NCI-H2196 treated with DMSO at 0.1 percent for 48 hours (cell line): ENCODE data around the gene PHKA2.

Experiments used
- DNase-seq: peaks from one replicate; lab custom pipeline; 2025; ENCODE audit not compliant: unreplicated experiment; lab: John Stamatoyannopoulos, UW

The PHKA2 gene

DNA sequence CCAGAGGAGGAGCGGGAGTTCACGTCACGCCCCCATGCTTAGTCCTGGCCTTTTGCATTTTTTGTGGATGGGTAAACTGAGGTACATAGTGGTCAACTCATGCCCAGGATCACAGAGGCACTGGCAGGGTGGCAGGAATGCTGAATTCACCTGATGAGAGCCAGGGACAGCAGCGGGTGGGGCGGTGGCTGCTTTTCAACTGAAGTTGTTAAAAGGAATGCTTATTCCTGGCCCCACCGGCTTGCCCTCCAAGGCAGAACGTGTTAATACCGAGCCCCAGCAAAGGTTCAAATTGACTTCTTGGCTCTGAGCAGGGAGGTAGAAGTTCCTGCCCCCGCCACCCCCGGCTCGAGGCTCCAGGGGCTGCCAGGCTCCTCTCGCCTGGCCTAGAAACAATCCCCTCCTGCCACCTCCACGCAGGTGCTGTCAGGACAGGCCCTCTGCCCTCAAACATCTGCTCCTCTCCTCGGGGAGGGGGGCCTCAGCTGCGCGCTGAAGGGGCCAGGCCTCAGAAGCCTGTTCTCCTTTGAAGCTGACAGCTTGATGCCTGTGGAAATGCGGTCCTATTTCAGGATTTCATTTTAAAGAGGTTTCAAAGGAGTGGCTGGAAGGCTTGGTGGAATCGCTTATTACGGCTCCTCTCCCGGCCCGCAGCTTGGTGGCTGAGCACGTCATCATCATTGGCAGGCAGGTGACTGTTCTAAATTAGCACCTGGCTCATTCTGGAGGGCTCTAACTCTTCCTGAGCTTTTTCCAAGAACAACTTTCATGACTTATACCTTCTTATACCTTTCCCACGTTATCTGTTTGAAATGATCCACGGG lies 93.0 kb downstream of the PHKA2 start:
- no peak for DNase-seq

DNA sequence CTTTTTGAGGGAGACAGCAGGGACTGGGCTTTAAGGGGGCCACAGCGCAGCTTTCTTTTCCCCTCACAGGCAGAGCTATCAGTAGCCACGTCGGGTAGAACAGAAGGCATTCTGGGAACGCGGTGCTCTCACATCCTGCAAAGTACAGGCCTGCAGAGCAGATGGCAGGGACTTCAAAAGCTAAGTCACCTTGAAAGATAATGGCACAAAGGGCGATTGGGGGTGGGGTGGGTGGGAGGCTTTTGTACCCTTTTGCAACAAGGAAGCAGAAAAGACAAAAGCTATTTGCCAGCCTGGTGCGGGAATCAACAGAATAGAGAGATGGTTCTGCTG lies 93.9 kb downstream of the PHKA2 start:
- DNase-seq = no peak

- DNase-seq = no peak
These were observed 94.4 kb downstream of the PHKA2 start for GRCh38 chrX:18889346-18890048.

DNA sequence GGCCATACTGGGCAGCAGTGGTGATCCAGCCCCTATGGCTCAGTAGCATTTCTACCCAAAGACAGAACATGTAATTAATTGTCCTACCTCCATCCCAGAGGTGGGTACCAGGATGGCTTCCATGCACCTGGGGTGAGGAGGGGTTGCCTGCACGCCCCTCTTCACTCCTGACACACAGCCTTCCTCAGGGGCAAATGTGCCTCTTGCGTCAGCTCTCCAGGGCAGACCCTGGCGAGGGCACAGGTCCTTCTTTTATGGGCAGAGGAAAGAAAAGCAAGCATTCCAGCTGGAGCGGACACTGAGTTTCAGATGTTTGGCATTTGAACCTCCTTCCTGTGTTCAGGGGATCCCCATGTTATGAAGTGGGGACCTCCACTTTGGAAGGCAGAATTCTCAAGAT lies 95.6 kb downstream of the PHKA2 start:
- DNase-seq = no peak

GRCh38 chrX:18887825-18888212 lies 96.1 kb downstream of the PHKA2 start:
- DNase-seq = no peak

DNA sequence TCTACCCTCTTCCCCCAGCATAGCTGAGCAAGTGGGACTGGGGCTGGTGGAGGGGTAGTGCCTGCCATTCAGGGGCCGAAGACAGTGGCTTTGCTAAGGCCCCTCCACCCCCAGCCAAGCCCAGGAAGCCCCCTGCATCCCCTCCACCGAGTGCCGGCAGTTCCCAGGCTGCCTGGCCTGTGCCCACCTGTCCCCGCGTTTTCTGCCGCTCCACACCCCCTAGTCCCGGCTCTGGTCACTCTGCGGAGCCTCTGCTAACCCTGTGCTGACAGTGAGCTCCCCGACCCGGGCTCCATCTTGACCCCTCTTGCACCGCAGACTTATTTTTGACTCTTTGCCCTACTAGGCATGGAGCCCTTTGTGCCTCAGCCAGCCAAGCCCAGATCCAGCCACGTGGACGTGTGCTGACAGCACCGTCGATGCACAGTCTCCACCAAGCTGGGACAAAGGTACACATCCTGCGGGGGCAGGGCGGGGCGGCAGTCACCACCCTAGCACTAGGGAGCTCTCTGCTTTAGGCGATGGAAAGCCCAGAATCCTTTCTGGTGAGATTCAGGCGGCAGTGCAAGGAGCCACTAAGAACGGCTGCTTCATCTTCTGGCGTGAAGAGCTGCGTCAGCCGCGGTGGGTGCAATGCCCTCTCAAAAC lies 96.6 kb downstream of the PHKA2 start:
- no peak for DNase-seq

DNA sequence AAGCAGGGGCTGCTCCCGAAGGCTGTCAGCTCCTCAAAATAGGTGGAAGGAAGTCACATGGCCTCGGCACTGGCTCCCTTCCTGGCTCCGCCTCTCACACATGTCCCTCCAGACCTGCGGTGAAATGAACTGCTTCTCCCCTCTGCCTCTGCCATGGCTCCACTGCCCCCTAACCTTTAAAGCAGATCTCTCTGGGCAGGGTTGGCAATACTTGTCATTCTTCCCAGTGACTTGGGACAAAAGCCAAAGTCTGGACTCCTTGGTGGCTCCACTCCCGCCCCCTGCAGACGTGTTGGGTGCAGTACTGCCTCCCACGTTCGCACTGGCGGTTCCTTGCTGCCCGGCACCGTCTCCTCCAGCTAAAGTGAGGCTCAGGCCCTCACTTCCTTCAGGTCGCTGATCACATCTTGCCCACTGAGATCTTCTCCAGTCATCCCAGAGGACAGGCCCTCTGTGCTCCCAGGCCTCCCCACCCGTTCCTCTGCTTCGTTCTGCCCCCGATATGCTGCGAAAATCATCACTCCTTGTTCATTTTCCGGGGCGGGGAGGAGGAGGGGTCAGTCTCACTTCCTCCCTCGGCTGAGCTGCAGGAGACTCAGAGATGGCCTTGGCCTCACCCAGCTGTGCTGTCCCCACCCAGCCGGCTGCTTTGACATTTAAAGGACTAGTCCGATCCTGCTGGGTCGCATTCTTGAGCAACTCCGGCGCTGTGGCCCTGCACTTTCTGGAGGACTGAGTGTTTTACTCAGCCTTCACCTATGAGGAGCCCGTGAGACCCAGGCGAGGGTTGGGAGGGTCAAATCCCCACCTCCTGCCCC lies 97.4 kb downstream of the PHKA2 start:
- no peak for DNase-seq

DNA sequence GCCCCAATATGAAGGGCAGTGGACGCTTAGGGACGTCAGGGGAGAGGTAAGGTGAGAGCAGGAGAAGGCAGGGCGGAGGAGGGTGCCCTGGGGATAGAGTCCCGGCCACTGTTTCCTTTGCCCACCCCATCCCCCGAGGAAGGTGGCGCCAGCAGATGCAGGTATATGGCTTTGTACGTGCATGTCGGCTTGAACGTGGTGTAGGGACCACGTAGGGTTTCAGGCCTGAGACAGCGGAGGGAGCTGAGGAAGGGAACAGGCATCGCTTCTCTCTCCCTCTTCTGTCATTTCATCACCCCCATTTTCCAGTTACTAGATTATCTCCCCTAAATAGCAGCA lies 97.9 kb downstream of the PHKA2 start:
- no peak for DNase-seq

DNA sequence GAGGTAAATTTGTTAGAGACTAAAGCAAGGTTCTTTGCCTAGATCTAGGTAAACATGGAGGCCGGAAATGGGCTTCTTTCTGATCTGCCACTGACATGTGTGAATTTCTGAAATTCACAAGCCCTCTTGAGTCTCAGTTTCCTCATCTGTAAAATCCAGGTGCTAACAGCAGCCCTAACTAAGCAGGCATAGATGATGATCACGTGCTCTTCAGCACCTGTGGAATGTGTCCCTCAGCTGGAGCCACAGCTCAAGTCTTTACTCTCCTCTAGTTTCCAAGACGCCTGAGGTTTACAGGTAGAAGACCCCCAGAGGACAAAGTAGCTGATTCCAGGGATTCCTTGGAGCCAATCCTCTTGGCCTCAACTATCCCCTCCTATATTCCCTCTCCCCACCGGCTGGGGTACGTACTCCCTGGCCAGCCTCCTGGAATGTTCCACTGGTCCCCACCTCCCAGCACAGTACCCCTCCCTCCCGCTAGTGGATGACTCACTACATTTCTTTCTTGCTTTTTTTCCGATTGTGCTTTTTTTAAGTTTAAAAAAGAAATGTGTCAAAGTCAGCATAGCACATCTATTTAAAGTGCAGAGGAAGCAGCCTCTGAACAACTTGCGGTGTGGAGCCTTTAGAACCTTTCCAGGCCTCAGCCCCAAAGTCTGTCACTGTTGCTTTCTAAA lies 98.4 kb downstream of the PHKA2 start:
- no peak for DNase-seq

DNA sequence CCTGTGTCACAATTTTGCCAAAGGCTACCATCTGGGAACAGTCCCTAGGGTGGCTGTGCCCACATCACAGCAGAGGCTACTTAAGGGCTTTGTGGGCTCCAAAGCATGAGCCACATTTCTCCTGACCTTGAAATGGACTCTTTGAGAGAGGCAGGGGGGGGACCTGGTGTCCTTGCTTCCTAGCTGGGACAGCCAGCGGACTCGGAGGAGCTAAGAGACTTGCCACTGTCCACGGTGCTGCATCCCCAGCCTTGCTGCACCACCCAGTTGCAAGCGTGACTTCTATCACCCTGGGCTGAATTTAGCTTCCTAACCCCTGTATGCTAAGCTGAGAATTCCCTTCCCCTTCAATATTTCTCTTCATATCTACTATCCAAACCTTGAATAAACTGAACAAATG lies 99.0 kb downstream of the PHKA2 start:
- no peak for DNase-seq

DNA sequence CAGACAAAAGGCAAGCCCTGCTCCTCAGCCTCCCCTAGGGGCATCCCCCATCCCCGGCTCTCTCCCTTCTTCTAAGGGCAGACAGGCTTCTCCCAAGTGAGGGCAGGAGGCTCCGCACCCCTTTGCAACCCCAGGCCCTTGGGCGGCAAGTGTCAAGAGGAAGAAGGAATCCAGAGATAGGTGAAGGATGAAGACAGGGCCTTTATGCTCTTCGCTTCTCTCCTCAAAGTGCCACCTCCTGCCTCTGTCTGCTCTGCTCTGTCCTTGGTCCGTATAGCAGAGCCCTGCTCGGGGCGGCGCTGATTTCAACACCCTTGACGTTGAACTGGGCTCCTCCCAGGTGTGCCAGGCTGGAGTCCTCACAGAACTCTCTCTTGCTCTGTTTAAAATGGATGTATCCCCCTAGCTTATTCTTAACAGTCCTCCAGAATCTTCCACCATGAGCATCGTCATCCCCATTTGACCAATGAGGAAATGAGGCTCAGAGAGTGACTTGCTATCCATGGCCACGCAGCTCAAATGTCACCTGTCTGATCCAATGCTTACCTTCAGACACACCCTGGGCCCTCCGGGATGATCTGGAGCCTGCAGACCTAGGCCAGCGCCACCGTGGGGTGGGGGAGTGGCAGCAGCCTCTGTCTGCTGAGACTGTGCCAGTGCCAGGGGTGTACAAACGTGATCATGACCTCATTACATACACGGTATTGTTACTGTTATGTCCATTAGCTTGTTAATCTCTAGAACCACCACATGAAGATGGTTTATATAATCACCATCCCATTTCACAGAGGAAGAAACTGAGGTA lies 99.8 kb downstream of the PHKA2 start:
- no peak for DNase-seq

GRCh38 chrX:18883234-18883960 lies 100.5 kb downstream of the PHKA2 start:
- no peak for DNase-seq

DNA sequence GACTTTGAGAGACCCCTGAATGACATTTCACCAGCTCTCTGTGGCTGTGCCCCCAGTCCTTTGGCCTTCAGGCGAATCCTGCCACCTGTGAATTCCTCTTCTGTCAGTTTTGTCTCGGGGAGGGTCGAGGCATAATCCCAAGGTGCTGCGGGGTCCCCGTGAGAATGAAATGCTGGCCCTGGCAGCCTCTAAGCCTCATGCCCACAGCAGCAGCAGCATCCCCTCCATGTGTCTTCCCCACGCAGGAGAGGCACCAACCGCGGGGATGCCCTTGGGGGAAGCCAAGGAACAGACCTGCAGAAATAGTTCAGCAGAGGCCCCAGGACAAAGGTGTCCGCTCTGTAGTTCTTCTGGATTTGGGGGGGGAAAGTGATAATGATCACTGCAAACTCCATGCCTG lies 104.8 kb downstream of the PHKA2 start:
- no peak for DNase-seq

GRCh38 chrX:18877469-18877868 lies 106.4 kb downstream of the PHKA2 start:
- no peak for DNase-seq

DNA sequence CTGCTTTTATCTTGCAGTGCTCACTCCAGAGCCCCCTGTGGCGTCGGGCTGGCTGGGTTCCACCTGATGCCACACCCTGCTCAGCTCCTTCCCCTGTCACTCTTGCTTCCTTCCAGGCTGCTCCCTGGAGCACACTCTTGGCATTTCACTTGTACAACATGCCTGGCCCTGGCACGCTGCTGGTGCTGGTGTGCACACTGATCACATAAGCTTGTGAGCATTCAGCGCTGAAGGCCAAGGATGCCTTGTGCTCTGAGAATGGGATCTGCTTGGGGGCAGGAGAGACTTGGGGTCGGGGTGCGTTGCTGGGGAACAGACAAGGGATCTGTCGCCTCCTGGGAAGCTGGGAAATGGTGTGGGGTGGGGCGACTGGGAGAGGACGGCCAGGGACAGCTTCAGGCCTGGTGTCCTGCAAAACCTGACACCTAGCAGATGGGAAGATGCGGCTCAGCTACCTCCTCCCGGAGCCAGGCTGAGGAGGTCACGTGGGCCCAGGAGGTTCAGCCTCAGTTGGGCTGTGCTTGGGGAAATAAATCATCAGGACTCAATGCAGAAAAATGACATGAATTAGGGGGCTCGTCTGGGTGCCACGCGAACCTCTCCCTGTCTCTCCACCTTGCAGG lies 108.5 kb downstream of the PHKA2 start:
- DNase-seq = no peak

GRCh38 chrX:18874560-18875255 lies 109.2 kb downstream of the PHKA2 start:
- no peak for DNase-seq

DNA sequence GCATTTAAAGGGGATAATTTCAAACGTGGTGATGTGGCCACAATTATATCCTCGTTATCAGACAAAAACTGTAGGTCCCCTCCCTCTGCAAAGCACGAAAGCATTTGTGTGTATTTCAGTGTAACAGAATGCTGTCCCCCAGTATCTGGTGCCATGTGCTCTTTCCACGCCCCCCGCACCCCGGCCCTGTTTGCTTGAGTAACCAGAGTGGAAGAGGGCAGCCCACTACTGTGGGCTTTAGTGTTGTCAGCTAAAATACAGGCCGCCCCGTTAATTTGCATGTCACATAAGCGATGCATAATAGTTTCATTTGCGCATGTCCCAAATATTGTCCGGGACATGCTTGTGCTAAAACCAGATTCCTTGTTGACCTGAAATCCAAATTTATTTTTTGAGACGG lies 110.1 kb downstream of the PHKA2 start:
- no peak for DNase-seq

GRCh38 chrX:18873189-18873791 lies 110.6 kb downstream of the PHKA2 start:
- no peak for DNase-seq
